Mucosa of descending colon (tissue), 3 donors: ENCODE measurements around the gene EXOSC2. TPM values are rescaled to one million over a fixed set of nuclear protein-coding genes. Genes with fewer than 3 reads are reported as not detected.

Experiments
- ATAC-seq: fragments of 200-7000 bp; cut with Tn5 transposase; one replicate; pipeline ENCODE4 v1.9.1; 2020; ENCODE audit warnings: mild to moderate bottlenecking, moderate library complexity
- DNase-seq, 3 donors: peaks; one replicate each; pipeline ENCODE4 v3.0.0-alpha.2; 2020
- H3K36me3 ChIP-seq: fragments of 200-600 bp; one replicate; pipeline ENCODE4 v1.8.0; 2021; ENCODE audit warnings: low read depth, mild to moderate bottlenecking
- H3K4me1 ChIP-seq: fragments of 200-600 bp; one replicate; pipeline ENCODE4 v1.8.0; 2021; ENCODE audit warnings: low read depth, mild to moderate bottlenecking
- H3K4me3 ChIP-seq: fragments of 200-600 bp; one replicate; pipeline ENCODE4 v1.8.0; 2021; ENCODE audit warnings: mild to moderate bottlenecking
- H3K9me3 ChIP-seq: fragments of 200-600 bp; one replicate; pipeline ENCODE4 v1.8.0; 2021; ENCODE audit warnings: mild to moderate bottlenecking
- CTCF ChIP-seq: fragments of 200-600 bp; IDR thresholded peaks from one replicate; pipeline ENCODE4 v1.8.0; 2022; ENCODE audit warnings: antibody characterized with exemption, mild to moderate bottlenecking
- intact Hi-C, 2 donors: fragments of 100-400 bp; cut with DNase I in 1 of 2; cut with micrococcal nuclease in 1 of 2; formaldehyde crosslinking; loops; one replicate each; pipeline versions ENCODE4 v1.11.0 to v1.11.1; 2022; cut with DNase I, micrococcal nuclease
- total RNA-seq, 3 donors: library from RNA; stranded (reverse); fragmentation: NEBNext Ultra II Directional in 2 of 3; extraction: Animal tissue kit (Norgen Biotek cat#: 25700) in 2 of 3; gene quantifications; one replicate each; pipeline versions ENCODE4 v1.2.1 to v1.2.4, GENCODE V29; 2021 to 2023
- donor health status: DM: no; HTN: no; CAD: no; lungs with moderate emphysema.
- donor health status: DM: no; HTN: no; CAD: no.
- donor health status: DM: no; HTN: yes; CAD: no.

The EXOSC2 gene
- total RNA-seq, 3 donors from 2014 or later: 18.3 to 25.7 (median 19.1) TPM

DNA sequence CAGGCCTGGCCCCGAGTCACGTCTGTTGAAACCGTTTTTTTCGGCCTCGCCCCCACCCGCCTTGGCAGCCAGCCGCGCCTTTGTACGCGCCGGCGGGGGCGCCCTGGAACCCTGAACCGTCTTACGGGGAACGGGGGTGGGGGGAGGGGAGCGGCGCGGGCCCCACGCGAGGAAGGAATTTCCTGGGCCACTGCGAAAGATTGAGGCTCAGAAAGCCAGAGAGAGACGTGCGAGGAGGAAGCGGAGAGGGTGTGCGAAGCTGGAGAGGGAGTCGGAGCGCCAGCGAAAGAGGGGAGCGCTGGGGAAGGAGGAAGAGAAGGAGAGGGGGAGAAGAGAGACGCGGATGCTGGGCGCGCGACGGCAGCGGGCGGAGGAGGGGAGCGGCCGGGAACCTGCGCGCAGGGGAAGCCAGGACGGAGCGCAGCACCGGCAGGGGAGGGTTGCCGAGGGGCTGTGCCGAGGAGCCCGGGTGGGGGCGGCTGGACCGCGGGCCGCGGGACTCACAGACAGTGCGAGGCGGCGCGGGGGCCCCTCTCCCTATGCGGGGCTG lies 33.8 kb upstream of the EXOSC2 start:
- DNase-seq: no peak
- peaks cover 27% of the 10 kb centered on the region for H3K4me1 ChIP-seq
- TF ChIP-seq CTCF: no peak

DNA sequence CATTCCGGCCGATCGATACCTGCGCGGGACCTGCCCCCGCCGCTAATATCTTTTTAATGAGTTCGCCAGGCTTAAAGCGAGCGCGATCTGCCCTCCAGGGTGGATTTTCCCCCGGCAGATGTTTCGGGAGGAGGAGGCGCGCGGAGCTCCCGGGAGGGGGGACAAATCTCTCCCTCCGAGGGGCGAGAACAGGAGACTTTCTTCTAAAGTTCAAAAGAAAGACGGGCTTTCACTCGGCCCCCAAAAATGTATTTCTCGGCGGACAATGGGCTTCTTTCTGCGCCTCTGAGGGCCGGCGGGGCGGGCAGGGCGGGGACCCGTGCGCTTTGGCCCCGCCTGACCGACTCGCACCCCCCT lies 33.3 kb upstream of the EXOSC2 start:
- no peaks in the 10 kb centered on the region for H3K36me3 ChIP-seq

More for the DNA sequence above, 33.8 kb upstream of the EXOSC2 start:
- Histone ChIP-seq H3K9me3 (no peaks in the 10 kb centered on the region), H3K36me3 (no peaks in the 10 kb centered on the region), H3K4me3 (no peak overlapping the region)
- intact Hi-C loops: no loop called here
- no peak for ATAC-seq

DNA sequence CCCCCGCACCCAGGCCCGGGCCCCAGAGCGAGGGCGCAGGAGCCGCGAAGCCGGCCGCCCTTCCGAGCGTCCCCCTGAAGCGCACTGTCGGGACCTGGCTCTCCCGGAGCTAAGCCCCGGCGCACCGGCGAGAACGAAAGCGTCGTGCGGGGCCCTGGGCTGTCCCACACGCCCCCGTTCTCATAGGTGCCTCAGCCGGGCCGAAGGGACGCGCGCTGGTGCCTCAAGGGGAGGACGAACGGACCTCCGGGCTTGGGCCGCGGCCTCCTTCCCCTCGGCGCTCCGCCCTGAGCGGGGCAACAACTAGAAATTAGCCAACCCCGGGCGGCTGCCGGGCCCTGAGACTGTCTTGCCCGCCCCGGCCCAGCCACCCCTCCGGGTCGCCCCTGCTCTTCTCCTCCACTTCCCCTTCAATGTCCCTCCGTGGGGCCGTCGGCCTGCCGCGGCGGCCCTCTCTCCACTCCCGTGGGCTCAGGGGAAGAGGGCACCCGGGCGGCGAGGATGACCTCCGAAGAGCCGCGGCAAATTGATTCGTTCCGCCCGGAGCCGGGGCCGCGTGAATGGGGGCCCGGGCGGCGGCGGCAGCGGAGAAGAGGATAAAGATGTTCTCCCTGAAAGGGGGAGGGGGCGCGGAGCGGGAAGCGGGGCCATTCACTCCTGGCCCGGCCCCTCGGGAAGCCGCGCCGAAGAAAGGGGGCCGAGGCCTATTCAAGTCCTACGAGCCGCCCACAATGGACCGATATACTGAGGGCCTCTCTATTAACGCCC lies 32.7 kb upstream of the EXOSC2 start:
- DNase-seq (no peak), ATAC-seq (no peak)
- Histone ChIP-seq H3K36me3 (no peaks in the 10 kb centered on the region), H3K4me3 (no peak overlapping the region), H3K9me3 (no peaks in the 10 kb centered on the region), H3K4me1 (peaks cover 36% of the 10 kb centered on the region)
- intact Hi-C loops: no loop called here
- no peak for TF ChIP-seq CTCF

More for the DNA sequence above, 33.3 kb upstream of the EXOSC2 start:
- no peak for TF ChIP-seq CTCF
- DNase-seq (no peak), ATAC-seq (no peak)
- H3K9me3 ChIP-seq: no peaks in the 10 kb centered on the region
- H3K4me3 ChIP-seq: no peak overlapping the region
- intact Hi-C loops: no loop called here
- H3K4me1 ChIP-seq: peaks cover 30% of the 10 kb centered on the region

- TF ChIP-seq CTCF: no peak
- Histone ChIP-seq H3K36me3 (no peaks in the 10 kb centered on the region), H3K4me3 (no peak overlapping the region), H3K4me1 (peaks cover 36% of the 10 kb centered on the region), H3K9me3 (no peaks in the 10 kb centered on the region)
- DNase-seq (no peak), ATAC-seq (no peak)
- intact Hi-C loops: no loop called here
Measured at GRCh38 chr9:130661451-130662098, 32.0 kb upstream of the EXOSC2 start.

- no peak for DNase-seq
- Histone ChIP-seq H3K4me3 (no peak overlapping the region), H3K9me3 (no peaks in the 10 kb centered on the region), H3K36me3 (no peaks in the 10 kb centered on the region), H3K4me1 (peaks cover 36% of the 10 kb centered on the region)
- ATAC-seq: no peak
- intact Hi-C loops: no loop called here
- no peak for TF ChIP-seq CTCF
Measured at GRCh38 chr9:130662099-130662969, 31.2 kb upstream of the EXOSC2 start.
